ENCODE results near the gene EGFL6.
"Not testable (repeated sequence)": the region's sequence is repeated elsewhere in the genome, so short reads cannot be mapped to it uniquely, and the experiment has no call there.

Gene EGFL6

GRCh38 chrX:13597874-13598273 is 28.5 kb downstream of the EGFL6 start:
- no peak for DNase-seq (ENCODE audit: low read depth)

- no peak for DNase-seq (ENCODE audit: low read depth)
Measured at GRCh38 chrX:13598877-13599276, 29.5 kb downstream of the EGFL6 start.

GRCh38 chrX:13599491-13599890 is 30.1 kb downstream of the EGFL6 start:
- no peak for DNase-seq (ENCODE audit: low read depth)

GRCh38 chrX:13605611-13606010 is 36.2 kb downstream of the EGFL6 start:
- DNase-seq (ENCODE audit: low read depth), result no peak

- no peak for DNase-seq (ENCODE audit: low read depth)
Measured at GRCh38 chrX:13607331-13607995, 38.1 kb downstream of the EGFL6 start.

GRCh38 chrX:13607996-13608365 is 38.6 kb downstream of the EGFL6 start:
- no peak for DNase-seq (ENCODE audit: low read depth)

GRCh38 chrX:13614154-13614553 is 44.8 kb downstream of the EGFL6 start:
- no peak for DNase-seq (ENCODE audit: low read depth)

- DNase-seq (ENCODE audit: low read depth), result no peak
Measured at GRCh38 chrX:13620207-13620606, 50.8 kb downstream of the EGFL6 start.

- no peak for DNase-seq (ENCODE audit: low read depth)
Measured at GRCh38 chrX:13622401-13622964, 53.1 kb downstream of the EGFL6 start.

- no peak for DNase-seq (ENCODE audit: low read depth)
Measured at GRCh38 chrX:13627306-13627705, 57.9 kb downstream of the EGFL6 start.

- DNase-seq (ENCODE audit: low read depth), result not testable (repeated sequence)
Measured at GRCh38 chrX:13637224-13637623, 67.8 kb downstream of the EGFL6 start.

GRCh38 chrX:13638021-13638420 is 68.6 kb downstream of the EGFL6 start:
- no peak for DNase-seq (ENCODE audit: low read depth)

GRCh38 chrX:13638826-13639225 is 69.4 kb downstream of the EGFL6 start:
- no peak for DNase-seq (ENCODE audit: low read depth)

GRCh38 chrX:13641684-13642083 is 72.3 kb downstream of the EGFL6 start:
- not testable (repeated sequence) for DNase-seq (ENCODE audit: low read depth)

- DNase-seq (ENCODE audit: low read depth), result no peak
Measured at GRCh38 chrX:13645464-13646153, 76.2 kb downstream of the EGFL6 start.

GRCh38 chrX:13646154-13646549 is 76.8 kb downstream of the EGFL6 start:
- DNase-seq (ENCODE audit: low read depth), result no peak

GRCh38 chrX:13647709-13648212 is 78.4 kb downstream of the EGFL6 start:
- peak; percentile 41 for DNase-seq (ENCODE audit: low read depth)

- DNase-seq (ENCODE audit: low read depth), result not testable (repeated sequence)
Measured at GRCh38 chrX:13648336-13648735, 78.9 kb downstream of the EGFL6 start.

GRCh38 chrX:13649838-13650237 is 80.4 kb downstream of the EGFL6 start:
- DNase-seq (ENCODE audit: low read depth), result no peak

GRCh38 chrX:13650318-13650717 is 80.9 kb downstream of the EGFL6 start:
- no peak for DNase-seq (ENCODE audit: low read depth)

- DNase-seq (ENCODE audit: low read depth), result no peak
Measured at GRCh38 chrX:13651150-13651549, 81.7 kb downstream of the EGFL6 start.

- DNase-seq (ENCODE audit: low read depth), result no peak
Measured at GRCh38 chrX:13652287-13652793, 82.9 kb downstream of the EGFL6 start.
